ENCODE results near the gene UBE2Z.

- no peak for TF ChIP-seq CTCF (IDR thresholded peaks at IDR 0.05)
- TF ChIP-seq POLR2AphosphoS5 (IDR thresholded peaks at IDR 0.05), result no peak
Observed at GRCh38 chr17:48892940-48893645, 15.1 kb upstream of the UBE2Z start.
